SKM-1 (cell line): ENCODE data around the gene SH2B2.

Experiments used
- DNase-seq: peaks from one replicate; lab custom pipeline; 2025; ENCODE audit not compliant: unreplicated experiment; lab: John Stamatoyannopoulos, UW

SH2B2 gene

DNA sequence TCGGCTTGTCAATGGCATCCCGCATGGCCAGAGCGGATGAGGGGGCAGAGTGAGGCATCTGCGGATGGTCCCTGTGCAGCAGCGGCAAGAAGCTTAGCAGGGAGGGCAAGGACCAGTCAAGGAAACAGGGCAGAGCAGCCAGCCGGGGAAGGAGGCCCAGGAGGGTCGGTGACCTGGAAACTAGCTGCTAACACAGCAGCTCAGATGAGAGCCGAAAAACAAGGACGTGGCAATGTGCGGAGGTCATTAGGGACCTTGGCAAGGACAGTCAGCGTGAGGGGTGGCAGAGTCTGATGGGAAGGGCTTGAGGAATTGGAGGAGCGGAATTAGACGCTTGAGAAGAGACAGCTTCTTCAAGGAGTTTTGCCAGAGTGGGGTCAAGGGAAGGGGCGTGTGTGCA is 20.1 kb upstream of the SH2B2 start:
- no peak for DNase-seq

DNA sequence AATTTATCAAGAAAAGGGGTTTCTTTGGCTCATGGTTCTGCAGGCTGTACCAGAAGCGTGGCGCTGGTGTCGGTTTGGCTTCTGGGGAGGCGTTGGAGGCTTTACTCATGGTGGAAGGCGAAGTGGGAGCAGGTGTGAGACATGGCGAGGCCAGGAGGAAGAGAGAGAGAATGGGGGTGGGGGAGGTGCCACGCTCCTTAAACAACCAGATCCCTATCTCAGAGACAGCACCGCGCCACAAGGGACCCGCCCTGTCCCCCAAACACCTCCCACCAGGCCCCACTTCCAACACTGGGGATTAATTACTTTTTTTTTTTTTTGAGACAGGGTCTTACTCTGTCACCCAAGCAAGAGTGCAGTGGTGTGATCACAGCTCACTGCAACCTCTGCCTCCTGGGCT is 18.0 kb upstream of the SH2B2 start:
- DNase-seq: no peak

DNA sequence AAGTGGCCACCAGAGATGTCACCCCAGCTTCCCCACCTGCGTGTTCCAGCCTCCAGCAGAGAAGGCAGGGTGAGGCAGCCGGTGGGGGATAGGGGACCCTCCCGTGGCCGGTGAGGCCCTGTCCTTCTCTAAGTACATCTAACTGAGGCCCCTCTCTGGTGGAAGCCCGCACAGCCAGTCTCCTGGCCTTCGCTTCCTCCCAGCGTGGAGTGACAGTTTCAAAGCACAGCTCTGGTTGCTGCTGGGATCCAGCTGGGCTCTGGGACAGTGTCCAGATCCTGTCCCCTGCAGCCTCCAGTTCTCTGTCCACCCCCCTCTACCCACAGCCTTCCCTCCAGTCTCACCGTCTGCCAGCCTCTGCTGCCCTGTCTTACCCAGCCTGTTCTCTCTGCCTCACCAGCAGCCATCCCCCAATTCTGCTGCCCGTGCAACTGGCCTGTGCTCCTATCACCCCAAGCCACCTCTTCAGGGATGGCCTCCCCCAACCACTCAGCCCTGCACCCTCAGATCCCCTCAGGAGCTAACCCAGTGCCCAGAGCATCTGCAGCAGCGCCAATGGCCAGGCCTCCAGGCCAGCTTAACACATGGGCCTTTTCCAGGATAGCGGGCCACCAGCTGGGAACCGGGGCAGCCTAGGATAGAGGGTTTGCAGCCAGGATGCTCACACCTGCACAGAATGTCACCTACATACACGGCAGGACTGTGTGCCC is 16.3 kb upstream of the SH2B2 start:
- no peak for DNase-seq

DNA sequence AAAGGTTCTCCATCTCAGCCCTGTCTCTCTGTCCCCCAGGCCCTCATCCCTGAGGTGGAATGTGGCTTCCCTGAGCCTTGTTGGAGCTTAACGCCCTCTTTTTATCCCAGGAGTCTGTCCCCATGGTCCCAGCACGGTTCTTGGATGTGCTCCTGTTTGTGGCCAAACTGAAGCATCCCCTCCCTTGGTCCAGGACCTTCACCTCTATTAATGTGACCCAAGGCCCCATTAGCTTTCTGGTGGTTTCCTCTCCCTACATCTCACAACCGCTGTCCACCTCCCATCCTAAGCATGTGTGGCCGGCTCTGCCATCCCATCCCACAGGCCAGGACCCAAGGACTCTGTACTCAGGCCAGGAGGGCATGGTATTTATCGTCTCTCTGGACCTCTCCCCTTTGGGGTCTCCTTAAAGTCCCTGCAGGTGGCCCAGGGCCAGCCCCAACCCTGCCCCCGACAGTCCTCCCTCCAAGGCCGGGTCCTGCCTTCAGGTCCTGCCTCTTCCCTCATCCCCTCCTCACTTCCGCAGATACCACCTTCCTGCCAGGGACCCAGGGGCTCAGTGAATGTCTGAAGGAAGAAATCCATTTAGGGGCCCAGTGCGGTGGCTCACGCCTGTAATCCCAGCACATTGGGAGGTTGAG is 15.4 kb upstream of the SH2B2 start:
- no peak for DNase-seq

DNA sequence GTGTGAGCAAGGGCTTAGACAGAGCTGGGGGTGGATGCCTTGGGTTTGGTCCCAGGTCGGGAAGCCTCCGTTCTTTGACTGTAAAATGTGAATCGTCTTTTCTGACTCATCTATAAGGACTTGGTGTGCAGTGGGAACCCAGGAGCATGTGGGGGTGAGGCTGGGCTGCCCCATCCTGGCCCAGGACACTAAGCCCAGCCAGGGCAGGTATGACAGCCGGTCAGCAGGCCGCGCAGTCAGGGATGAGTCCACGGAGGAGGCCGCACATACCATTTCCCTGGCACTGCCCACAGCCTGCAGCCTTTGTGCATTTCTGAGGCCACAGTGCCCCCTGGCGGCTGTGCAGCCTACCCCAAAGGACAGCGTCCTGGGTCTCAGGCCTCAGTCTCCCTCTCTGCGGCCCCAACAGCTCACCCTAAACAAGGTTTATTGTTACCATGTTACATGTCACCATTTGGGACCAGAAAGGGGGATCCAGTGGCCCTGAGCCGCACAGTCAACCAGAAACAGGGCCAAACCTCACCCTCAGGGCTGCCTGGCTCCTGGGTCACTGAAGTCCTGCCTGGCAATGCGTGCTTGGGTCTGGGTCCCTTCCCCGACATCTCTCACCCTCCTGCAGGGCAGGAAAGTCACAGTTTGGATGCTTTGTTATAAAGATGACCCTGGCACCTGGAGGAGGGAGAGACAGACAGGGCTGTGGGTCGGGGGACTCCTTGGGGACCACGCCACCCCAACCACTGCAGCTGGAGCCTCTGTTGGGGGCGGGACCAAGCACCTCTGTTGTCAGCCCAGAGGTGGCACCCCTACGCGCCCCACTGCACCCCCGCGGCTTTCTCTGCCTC is 14.4 kb upstream of the SH2B2 start:
- DNase-seq: no peak

DNA sequence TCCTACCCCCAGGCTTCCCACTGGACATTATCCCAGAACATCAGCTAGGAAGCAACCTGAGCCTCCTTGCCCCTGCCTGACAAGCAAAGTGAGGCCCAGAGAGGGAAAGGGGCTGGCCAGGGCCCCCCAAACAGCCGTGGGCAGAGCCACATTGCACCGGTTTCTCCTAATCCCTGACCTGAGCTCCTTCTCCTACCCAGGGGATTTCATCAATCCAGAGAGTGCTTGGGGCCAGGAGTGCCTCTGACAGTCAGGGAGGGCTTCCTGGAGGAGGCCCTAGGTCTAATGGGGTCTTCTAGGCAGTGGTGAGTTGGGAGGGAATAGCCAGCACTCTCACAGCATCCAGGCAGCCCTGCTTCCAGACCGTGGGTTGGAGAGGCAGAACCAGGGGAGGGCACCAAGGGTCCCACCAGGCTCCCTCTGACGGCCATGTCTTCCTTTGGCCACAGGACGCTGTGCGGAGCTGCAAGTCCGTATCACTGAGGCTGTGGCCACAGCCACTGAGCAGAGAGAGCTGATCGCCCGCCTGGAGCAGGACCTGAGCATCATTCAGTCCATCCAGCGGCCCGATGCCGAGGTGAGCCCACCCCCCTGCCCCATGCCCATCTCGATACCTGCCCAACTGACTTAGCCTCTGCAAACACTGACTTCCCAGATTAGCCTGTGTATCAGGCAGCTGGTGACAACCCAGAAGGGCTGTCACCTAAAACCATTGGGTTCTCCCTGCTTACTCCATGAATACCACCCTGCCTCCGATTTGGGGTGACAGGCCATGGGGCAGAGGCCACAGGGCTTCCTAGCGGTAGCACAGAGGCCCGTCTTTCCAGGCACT is 13.5 kb upstream of the SH2B2 start:
- no peak for DNase-seq

GRCh38 chr7:102273749-102274712 is 12.6 kb upstream of the SH2B2 start:
- no peak for DNase-seq

- no peak for DNase-seq
These were observed 11.5 kb upstream of the SH2B2 start for GRCh38 chr7:102275123-102275703.

DNA sequence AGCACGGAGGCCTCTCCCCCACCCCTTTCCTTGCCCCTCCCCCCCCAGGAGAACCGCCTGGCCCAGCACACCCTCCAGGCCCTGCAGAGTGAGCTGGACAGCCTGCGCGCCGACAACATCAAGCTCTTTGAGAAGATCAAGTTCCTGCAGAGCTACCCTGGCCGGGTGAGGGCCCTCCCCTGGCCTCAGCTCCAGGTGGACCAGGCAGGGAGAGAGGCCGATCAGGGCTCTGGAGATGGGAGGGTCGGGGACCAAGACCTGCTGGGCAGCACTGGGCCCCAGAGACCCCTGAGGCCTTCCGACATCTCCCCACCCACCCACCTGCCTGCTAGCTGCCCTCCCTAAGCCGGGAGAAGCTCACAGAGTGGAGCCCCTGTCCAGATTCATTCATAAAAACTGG is 8.8 kb upstream of the SH2B2 start:
- no peak for DNase-seq

GRCh38 chr7:102279537-102280400 is 6.9 kb upstream of the SH2B2 start:
- DNase-seq: peak; percentile 87

GRCh38 chr7:102280521-102280920 is 6.1 kb upstream of the SH2B2 start:
- DNase-seq: no peak

DNA sequence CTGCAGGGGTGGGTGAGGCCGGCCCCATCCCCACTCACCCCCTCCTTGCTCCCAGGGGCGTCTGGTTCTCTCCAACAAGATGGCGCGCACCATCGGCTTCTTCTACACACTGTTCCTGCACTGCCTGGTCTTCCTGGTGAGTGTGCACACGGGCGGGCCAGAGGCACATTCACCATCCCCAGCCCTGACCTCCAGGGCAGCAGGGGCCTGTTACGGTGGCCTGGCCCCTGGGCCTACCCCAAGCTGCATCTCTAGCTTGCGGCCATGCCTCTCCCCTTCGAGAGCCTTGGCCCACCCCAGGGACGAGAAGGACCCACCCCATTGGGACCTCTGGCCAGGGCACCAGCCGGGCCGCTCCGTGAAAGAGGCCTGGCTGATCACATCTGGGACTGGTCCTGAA is 4.9 kb upstream of the SH2B2 start:
- no peak for DNase-seq

DNA sequence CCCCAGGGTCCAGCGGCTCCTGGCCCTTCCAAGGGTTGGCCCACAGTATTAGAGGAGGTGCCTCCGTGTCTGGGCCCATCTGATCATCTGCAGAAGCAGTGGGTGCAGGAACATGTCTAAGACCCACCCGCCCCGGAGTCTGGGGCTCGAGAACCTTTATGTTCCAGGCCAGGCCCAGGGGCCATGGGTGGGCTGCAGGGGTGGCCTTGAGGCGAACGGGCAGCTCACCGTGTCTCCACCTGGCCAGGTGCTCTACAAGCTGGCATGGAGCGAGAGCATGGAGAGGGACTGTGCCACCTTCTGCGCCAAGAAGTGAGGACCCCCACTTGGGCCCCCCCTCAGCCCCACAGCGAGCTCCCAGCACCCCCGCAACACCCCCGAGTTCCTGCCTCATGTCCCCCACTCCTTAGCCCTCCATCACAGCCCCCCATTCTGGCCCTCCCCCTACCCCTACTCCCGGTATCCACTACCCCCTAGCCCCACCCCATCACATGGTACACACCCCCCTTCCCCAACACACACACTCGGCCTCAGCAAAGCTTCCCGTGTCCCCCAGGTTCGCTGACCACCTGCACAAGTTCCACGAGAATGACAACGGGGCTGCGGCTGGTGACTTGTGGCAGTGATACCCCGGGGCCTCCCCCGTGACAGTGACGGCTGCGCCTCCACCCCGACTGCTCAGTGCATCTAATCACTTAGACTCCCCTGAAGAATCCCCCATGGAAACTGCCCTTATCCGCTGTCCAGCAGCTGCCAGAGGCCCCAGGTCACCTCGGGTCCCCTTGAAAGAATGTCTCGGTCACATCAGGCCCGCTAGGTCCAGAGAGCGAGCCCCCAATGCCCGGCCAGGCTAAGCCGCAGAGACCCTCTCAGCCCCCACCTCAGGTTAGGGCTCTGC is 4.0 kb upstream of the SH2B2 start:
- no peak for DNase-seq

GRCh38 chr7:102283477-102284189 is 3.0 kb upstream of the SH2B2 start:
- DNase-seq: no peak

DNA sequence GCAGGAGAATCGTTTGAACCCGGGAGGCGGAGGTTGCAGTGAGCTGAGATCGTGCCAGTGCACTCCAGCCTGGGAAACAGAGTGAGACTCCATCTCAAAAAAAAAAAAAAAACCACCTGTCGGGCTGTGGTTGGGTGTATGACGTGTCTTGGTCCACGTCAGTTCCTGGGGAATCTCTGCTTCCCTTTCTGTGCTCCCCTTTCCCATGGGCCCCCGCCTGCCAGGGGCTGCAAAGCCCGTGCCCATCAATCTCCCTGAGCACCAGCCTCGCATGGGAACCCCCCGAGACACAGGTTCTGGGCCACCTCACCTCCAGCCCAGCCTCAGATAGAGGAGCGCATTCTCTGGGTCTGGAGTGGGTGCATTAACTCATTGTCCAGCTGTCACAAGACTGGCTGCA is 2.3 kb upstream of the SH2B2 start:
- no peak for DNase-seq

GRCh38 chr7:102284891-102285539 is 1.7 kb upstream of the SH2B2 start:
- DNase-seq: peak; percentile 36
